Measurements from ENCODE around the gene AMDHD1. TPM values are rescaled to one million over a fixed set of nuclear protein-coding genes. Genes with fewer than 3 reads are reported as not detected.
A peak's percentile ranks its signal among the peaks of the same experiment; 100 is the strongest.

Gene AMDHD1
- total RNA-seq, 3 donors from 2014 or later = 0.95 to 1.5 (median 0.99) TPM

- ATAC-seq (no peak), DNase-seq (no peak)
- H3K27me3 Mint-ChIP-seq (ENCODE audit: low read depth) = no peaks in the 10 kb centered on the region
- H3K9me3 Mint-ChIP-seq = no peaks in the 10 kb centered on the region
- H3K36me3 Mint-ChIP-seq (ENCODE audit: insufficient read depth) = peaks cover 13% of the 10 kb centered on the region
- no peak overlapping the region for H3K4me3 Mint-ChIP-seq
- H3K4me1 Mint-ChIP-seq (ENCODE audit: low read depth) = peaks cover 4% of the 10 kb centered on the region
Measured at GRCh38 chr12:95995238-95996031, 52.3 kb downstream of the AMDHD1 start.

DNA sequence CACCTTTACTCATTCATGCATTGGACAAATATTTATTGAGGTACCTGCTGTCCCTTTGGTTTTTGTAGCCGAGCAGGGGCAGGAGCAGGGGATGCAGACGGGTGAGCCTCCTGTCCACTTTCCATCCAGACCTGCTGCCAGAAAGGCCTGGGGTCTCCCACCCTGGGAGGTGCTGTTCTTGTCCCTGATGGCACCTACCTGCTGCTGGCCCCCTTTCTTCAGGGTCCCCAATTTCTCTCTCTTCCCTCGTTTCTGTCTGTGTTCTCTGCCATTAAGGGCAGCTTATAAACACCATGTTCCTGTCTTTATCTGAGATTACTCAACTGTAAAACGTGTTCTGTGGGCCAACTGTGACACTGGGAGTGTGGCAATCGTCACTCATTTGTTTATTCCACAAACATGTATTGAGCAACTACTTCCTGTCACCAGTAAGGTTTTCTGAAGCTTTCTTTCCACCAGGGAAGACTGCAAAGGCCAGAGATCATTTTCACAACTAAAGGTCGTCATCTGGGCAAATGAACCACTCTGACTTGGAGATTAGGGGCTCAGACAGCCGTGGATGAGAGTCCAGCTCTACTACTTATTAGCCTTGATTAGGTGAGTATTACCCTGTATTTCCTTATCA is 53.0 kb downstream of the AMDHD1 start, which contains the start of gene HAL:
HAL (minus strand) TSS at position 311 of the 625 bp plus-strand sequence. CDS start 434 bp downstream, outside the sequence.
- ATAC-seq (no peak), DNase-seq (no peak)
- Mint-ChIP-seq H3K4me1 (ENCODE audit: low read depth) (peaks cover 4% of the 10 kb centered on the region), H3K27me3 (ENCODE audit: low read depth) (no peaks in the 10 kb centered on the region), H3K9me3 (no peaks in the 10 kb centered on the region), H3K36me3 (ENCODE audit: insufficient read depth) (peaks cover 17% of the 10 kb centered on the region), H3K4me3 (no peak within 1 kb of the TSS)

GRCh38 chr12:95997276-95997675 is 54.1 kb downstream of the AMDHD1 start:
- H3K9me3 Mint-ChIP-seq = no peaks in the 10 kb centered on the region
- H3K27me3 Mint-ChIP-seq (ENCODE audit: low read depth) = no peaks in the 10 kb centered on the region
- H3K36me3 Mint-ChIP-seq (ENCODE audit: insufficient read depth) = peaks cover 17% of the 10 kb centered on the region
- DNase-seq (no peak), ATAC-seq (no peak)
- peaks cover 4% of the 10 kb centered on the region for H3K4me1 Mint-ChIP-seq (ENCODE audit: low read depth)
- no peak overlapping the region for H3K4me3 Mint-ChIP-seq

GRCh38 chr12:95997911-95998510 is 54.9 kb downstream of the AMDHD1 start:
- ATAC-seq (peak; percentile 42 to 48), DNase-seq (no peak)
- no peak overlapping the region for H3K4me3 Mint-ChIP-seq
- no peaks in the 10 kb centered on the region for H3K27me3 Mint-ChIP-seq (ENCODE audit: low read depth)
- peaks cover 4% of the 10 kb centered on the region for H3K4me1 Mint-ChIP-seq (ENCODE audit: low read depth)
- peaks cover 20% of the 10 kb centered on the region for H3K36me3 Mint-ChIP-seq (ENCODE audit: insufficient read depth)
- no peaks in the 10 kb centered on the region for H3K9me3 Mint-ChIP-seq

DNA sequence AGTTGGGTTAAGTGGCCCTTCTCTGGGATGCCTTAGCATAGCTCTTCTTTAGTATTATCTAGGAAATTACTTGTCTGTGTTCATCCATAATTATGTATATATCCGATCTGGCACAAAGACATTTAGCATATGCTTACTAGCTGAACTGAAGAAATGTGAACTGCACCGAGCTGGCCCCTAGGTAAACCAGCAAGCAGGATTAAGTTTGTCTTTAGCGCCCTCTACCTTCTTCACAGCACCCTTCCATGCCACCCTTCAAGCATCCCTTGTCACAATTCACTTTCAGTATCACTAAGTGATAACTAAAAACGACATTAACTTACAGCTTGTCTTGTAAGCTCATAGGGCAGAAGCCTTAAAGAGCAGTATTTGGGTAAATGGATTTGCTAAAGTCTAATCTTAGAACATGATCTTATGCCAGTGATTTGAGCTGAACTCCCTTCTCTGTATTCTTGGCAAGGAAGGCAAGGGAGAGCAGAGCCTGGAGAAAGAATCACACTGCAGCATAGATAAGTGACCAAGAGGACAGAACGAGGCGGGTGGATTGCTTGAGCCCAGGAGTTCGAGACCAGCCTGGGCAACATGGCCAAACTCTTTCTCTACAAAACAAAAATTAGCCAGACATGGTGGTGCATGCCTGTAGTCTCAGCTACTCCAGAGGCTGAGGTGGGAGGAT is 55.6 kb downstream of the AMDHD1 start:
- Mint-ChIP-seq H3K27me3 (ENCODE audit: low read depth) (no peaks in the 10 kb centered on the region), H3K4me1 (ENCODE audit: low read depth) (peaks cover 4% of the 10 kb centered on the region), H3K9me3 (no peaks in the 10 kb centered on the region), H3K4me3 (no peak overlapping the region), H3K36me3 (ENCODE audit: insufficient read depth) (peaks cover 20% of the 10 kb centered on the region)
- DNase-seq (peak; percentile 18), ATAC-seq (peak; percentile 92 to 97)

- DNase-seq = no peak
- Mint-ChIP-seq H3K36me3 (ENCODE audit: insufficient read depth) (peaks cover 17% of the 10 kb centered on the region), H3K27me3 (ENCODE audit: low read depth) (no peaks in the 10 kb centered on the region), H3K9me3 (no peaks in the 10 kb centered on the region), H3K4me3 (no peak overlapping the region), H3K4me1 (ENCODE audit: low read depth) (peaks cover 4% of the 10 kb centered on the region)
- no peak for ATAC-seq
Measured at GRCh38 chr12:95999484-95999883, 56.4 kb downstream of the AMDHD1 start.

- H3K4me1 Mint-ChIP-seq (ENCODE audit: low read depth) = peaks cover 4% of the 10 kb centered on the region
- ATAC-seq = no peak
- no peak for DNase-seq
- peaks cover 25% of the 10 kb centered on the region for H3K36me3 Mint-ChIP-seq (ENCODE audit: insufficient read depth)
- H3K9me3 Mint-ChIP-seq = no peaks in the 10 kb centered on the region
- no peak overlapping the region for H3K4me3 Mint-ChIP-seq
- H3K27me3 Mint-ChIP-seq (ENCODE audit: low read depth) = no peaks in the 10 kb centered on the region
Measured at GRCh38 chr12:96000858-96001257, 57.7 kb downstream of the AMDHD1 start.

DNA sequence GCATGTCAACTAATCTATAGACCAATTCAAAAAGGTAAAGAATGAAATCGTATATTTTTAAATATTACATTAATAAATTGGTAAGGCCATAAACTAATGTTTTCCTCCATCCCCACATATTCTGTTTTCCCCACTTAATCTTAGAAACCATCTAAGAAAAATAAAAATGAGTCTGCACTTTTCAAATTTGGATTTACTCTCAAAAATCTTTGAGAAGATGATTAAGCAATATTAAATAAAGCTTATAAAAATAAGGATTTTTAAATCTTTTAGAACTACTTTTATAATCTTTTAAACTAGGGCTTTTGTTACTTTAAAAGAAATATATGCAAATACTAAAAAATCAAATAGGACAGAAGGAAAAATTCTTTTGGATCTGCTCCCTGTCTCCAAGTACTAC is 63.6 kb downstream of the AMDHD1 start:
- Mint-ChIP-seq H3K27me3 (ENCODE audit: low read depth) (no peaks in the 10 kb centered on the region), H3K4me3 (no peak overlapping the region), H3K36me3 (ENCODE audit: insufficient read depth) (peaks cover 40% of the 10 kb centered on the region), H3K4me1 (ENCODE audit: low read depth) (no peaks in the 10 kb centered on the region), H3K9me3 (no peaks in the 10 kb centered on the region)
- no peak for DNase-seq
- no peak for ATAC-seq

- Mint-ChIP-seq H3K27me3 (ENCODE audit: low read depth) (no peaks in the 10 kb centered on the region), H3K9me3 (no peaks in the 10 kb centered on the region), H3K4me1 (ENCODE audit: low read depth) (no peaks in the 10 kb centered on the region), H3K36me3 (ENCODE audit: insufficient read depth) (peaks cover 42% of the 10 kb centered on the region), H3K4me3 (no peak overlapping the region)
- ATAC-seq (no peak), DNase-seq (no peak)
Measured at GRCh38 chr12:96007729-96008128, 64.6 kb downstream of the AMDHD1 start.

DNA sequence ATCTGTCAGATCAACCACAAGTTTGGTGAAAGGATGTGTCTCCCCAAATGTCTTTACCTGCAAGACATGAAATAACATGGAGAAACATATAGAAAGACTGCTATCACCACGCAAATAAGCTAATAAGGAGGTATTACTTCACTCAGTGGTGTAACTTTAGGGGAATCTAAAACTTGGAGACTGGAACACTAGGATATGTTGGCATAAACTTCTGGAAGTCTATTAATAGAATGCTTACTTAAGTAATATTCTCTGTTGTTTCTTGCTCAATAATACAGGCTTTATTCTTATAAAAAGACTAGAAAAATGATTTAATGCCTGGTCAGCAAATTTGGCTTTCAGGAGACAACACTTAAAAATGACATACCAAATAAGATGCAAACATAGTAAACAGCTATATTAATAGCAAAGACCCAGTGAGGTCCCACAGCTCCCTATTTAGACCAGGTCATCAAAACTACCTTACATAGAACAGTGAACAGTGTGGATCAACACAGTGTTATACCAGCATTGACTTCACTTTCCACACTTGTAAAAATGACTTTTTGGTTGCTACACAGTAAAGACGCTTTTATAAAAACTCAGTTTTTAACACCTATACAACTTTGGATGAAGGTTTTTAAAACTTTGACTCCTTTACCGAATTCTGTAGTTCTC is 71.9 kb downstream of the AMDHD1 start:
- no peaks in the 10 kb centered on the region for H3K27me3 Mint-ChIP-seq (ENCODE audit: low read depth)
- no peaks in the 10 kb centered on the region for H3K4me1 Mint-ChIP-seq (ENCODE audit: low read depth)
- ATAC-seq (no peak), DNase-seq (no peak)
- H3K9me3 Mint-ChIP-seq = no peaks in the 10 kb centered on the region
- no peak overlapping the region for H3K4me3 Mint-ChIP-seq
- peaks cover 49% of the 10 kb centered on the region for H3K36me3 Mint-ChIP-seq (ENCODE audit: insufficient read depth)

GRCh38 chr12:96015672-96016071 is 72.5 kb downstream of the AMDHD1 start:
- peak in 1 of 2 donors; percentile 35 for ATAC-seq
- DNase-seq = no peak
- Mint-ChIP-seq H3K4me3 (no peak overlapping the region), H3K4me1 (ENCODE audit: low read depth) (no peaks in the 10 kb centered on the region), H3K27me3 (ENCODE audit: low read depth) (no peaks in the 10 kb centered on the region), H3K9me3 (no peaks in the 10 kb centered on the region), H3K36me3 (ENCODE audit: insufficient read depth) (peaks cover 49% of the 10 kb centered on the region)

Measured in activated T-cell treated with anti-CD3 and anti-CD28 coated beads, Interleukin-2, amount 50 U/mL, for 4 hours (primary cell).